ENCODE data around the gene SMYD3. TPM values are rescaled to one million over a fixed set of nuclear protein-coding genes. Genes with fewer than 3 reads are reported as not detected.

Gene SMYD3
- total RNA-seq, 4 donors from 2014 or later: 8.4 to 25.7 (median 14.4) TPM

GRCh38 chr1:246254854-246255253, 252.2 kb downstream of the SMYD3 start:
- WGBS, 2 donors: 83 to 91% methylated on average over 2 of the region's 2 CpGs
- TF ChIP-seq CTCF (IDR thresholded peaks at IDR 0.05): no peak
- TF ChIP-seq POLR2A (IDR thresholded peaks at IDR 0.05): no peak
- no peak overlapping the region for H3K4me3 ChIP-seq (ENCODE audit: low read depth, poor library complexity, severe bottlenecking)
- intact Hi-C loops (cut with DNase I; ENCODE audit: low total_unique reads): no loop called here
- DNase-seq (ENCODE audit: low spot score in 2 of 2): no peak

- no peak overlapping the region for H3K4me3 ChIP-seq (ENCODE audit: low read depth, poor library complexity, severe bottlenecking)
- intact Hi-C loops (cut with DNase I; ENCODE audit: low total_unique reads): no loop called here
- WGBS, 2 donors: 100% methylated on average over 1 of the region's 1 CpG
- DNase-seq (ENCODE audit: low spot score in 2 of 2): no peak
- no peak for TF ChIP-seq POLR2A (IDR thresholded peaks at IDR 0.05)
Observed at GRCh38 chr1:246246430-246246829, 260.6 kb downstream of the SMYD3 start.

DNA sequence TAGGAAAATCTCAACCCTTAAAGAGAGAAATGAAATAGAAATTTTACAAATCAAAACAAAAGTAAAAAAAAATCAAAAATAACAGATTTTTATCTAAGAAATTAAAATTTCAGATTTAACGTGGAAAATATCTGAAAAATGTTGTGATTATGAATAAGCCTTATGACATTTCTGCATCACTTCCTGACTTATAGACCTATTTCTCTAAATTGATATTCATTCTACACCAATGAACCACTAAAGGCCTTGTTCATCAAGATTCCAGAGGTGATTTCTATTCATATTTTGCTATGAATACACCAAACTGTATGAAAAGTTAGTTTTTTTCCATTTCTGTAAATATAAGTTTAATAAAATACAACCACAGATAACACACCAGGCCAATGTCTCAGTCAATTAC, 261.5 kb downstream of the SMYD3 start:
- H3K4me3 ChIP-seq (ENCODE audit: low read depth, poor library complexity, severe bottlenecking): no peak overlapping the region
- intact Hi-C loops (cut with DNase I; ENCODE audit: low total_unique reads): no loop called here
- no peak for DNase-seq (ENCODE audit: low spot score in 2 of 2)
- 88 to 91% methylated on average over 1 of the region's 1 CpG for WGBS, 2 donors
- TF ChIP-seq POLR2A (IDR thresholded peaks at IDR 0.05) (no peak), CTCF (IDR thresholded peaks at IDR 0.05) (no peak)

GRCh38 chr1:246232126-246232525, 275.0 kb downstream of the SMYD3 start:
- intact Hi-C loops (cut with DNase I; ENCODE audit: low total_unique reads): no loop called here
- TF ChIP-seq CTCF (IDR thresholded peaks at IDR 0.05) (no peak), POLR2A (IDR thresholded peaks at IDR 0.05) (no peak)
- no peak overlapping the region for H3K4me3 ChIP-seq (ENCODE audit: low read depth, poor library complexity, severe bottlenecking)
- no peak for DNase-seq (ENCODE audit: low spot score in 2 of 2)
- WGBS, 2 donors: 65 to 76% methylated on average over 3 of the region's 3 CpGs

DNA sequence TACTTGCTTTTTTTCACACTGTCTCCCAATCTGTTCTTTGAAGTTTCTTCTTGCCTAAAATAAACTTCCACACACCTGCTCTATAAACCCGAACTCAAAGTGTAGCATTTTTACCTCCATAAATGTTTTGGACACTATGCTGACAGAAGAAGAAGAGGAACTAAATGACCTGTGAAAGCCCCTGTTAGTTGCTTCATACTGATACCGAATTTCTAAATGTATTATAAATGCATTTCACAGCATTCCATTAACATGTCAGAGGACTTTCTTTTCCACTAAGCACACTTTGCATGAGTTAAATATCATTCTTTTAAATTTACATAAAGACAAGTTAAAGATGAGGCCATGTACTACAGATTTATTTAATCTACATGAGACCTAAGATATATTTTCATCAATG, 281.0 kb downstream of the SMYD3 start:
- TF ChIP-seq CTCF (IDR thresholded peaks at IDR 0.05): no peak
- TF ChIP-seq POLR2A (IDR thresholded peaks at IDR 0.05): no peak
- H3K4me3 ChIP-seq (ENCODE audit: low read depth, poor library complexity, severe bottlenecking): no peak overlapping the region
- DNase-seq (ENCODE audit: low spot score in 2 of 2): no peak
- WGBS, 2 donors: 79 to 84% methylated on average over 2 of the region's 2 CpGs
- intact Hi-C loops (cut with DNase I; ENCODE audit: low total_unique reads): no loop called here

GRCh38 chr1:246221485-246222255, 285.4 kb downstream of the SMYD3 start:
- 64 to 83% methylated on average over 8 to 14 of the region's 14 CpGs for WGBS, 2 donors
- DNase-seq (ENCODE audit: low spot score in 2 of 2): no peak
- no peak for TF ChIP-seq CTCF (IDR thresholded peaks at IDR 0.05)
- TF ChIP-seq POLR2A (IDR thresholded peaks at IDR 0.05): no peak
- intact Hi-C loops (cut with DNase I; ENCODE audit: low total_unique reads): no loop called here
- no peak overlapping the region for H3K4me3 ChIP-seq (ENCODE audit: low read depth, poor library complexity, severe bottlenecking)
